Neuronal stem cell (in vitro differentiated cells): Measurements from ENCODE around the gene ABHD10.

ENCODE experiments used
- DNase-seq: peaks from one replicate; pipeline ENCODE4 v3.0.0-alpha.2; 2013; ENCODE audit warnings: low spot score
- H2AFZ ChIP-seq: one replicate; pipeline ENCODE4 v1.6.1; 2013; ENCODE audit warnings: mild to moderate bottlenecking, low read length, inconsistent platforms
- H2AK5ac ChIP-seq: 2 replicates; pipeline ENCODE4 v1.6.1; 2013; ENCODE audit warnings: low read depth, mild to moderate bottlenecking, inconsistent platforms, low read length, moderate library complexity, mixed read lengths
- H2BK120ac ChIP-seq: 2 replicates; pipeline ENCODE4 v1.6.1; 2013; ENCODE audit warnings: low read depth, mild to moderate bottlenecking, inconsistent platforms, low read length, moderate library complexity, mixed read lengths
- H2BK12ac ChIP-seq: one replicate; pipeline ENCODE4 v1.6.1; 2013; ENCODE audit warnings: low read length, inconsistent platforms
- H2BK15ac ChIP-seq: 2 replicates; pipeline ENCODE4 v1.6.1; 2013; ENCODE audit warnings: mild to moderate bottlenecking, low read length, inconsistent platforms, mixed read lengths
- H2BK5ac ChIP-seq: one replicate; pipeline ENCODE4 v1.6.1; 2013; ENCODE audit warnings: inconsistent platforms, mild to moderate bottlenecking, low read length, moderate library complexity
- H3K14ac ChIP-seq: one replicate; pipeline ENCODE4 v1.6.1; 2013; ENCODE audit warnings: low read length, inconsistent platforms
- H3K18ac ChIP-seq: 2 replicates; pipeline ENCODE4 v1.6.1; 2013; ENCODE audit warnings: low read length, inconsistent platforms
- H3K23ac ChIP-seq: 2 replicates; pipeline ENCODE4 v1.6.1; 2013; ENCODE audit warnings: low read depth, mild to moderate bottlenecking, mixed read lengths, low read length, inconsistent platforms; ENCODE audit not compliant: poor library complexity
- H3K27ac ChIP-seq: replicated peaks from 3 replicates; pipeline ENCODE4 v1.5.1; 2013; ENCODE audit warnings: low read length, inconsistent platforms
- H3K27me3 ChIP-seq, 3 experiments: 2 replicates each; pipeline ENCODE4 v1.6.1; 2013; ENCODE audit warnings: low read length in 3 of 3, mild to moderate bottlenecking in 2 of 3, inconsistent platforms in 1 of 3, low read depth in 1 of 3, mixed read lengths in 1 of 3, moderate library complexity in 1 of 3; ENCODE audit not compliant: control insufficient read depth in 3 of 3, insufficient read depth in 3 of 3
- H3K36me3 ChIP-seq, 2 donors: replicated peaks in 1 of 2; 2 replicates each; pipeline ENCODE4 v1.6.1; 2013; ENCODE audit warnings: low read length in 2 of 2; ENCODE audit not compliant: control insufficient read depth in 2 of 2, insufficient read depth in 2 of 2
- H3K4ac ChIP-seq: 2 replicates; pipeline ENCODE4 v1.6.1; 2013; ENCODE audit warnings: inconsistent platforms, mild to moderate bottlenecking, low read length, moderate library complexity
- H3K4me1 ChIP-seq, 2 donors: 1 replicate in 1 of 2; 2 replicates in 1 of 2; pipeline ENCODE4 v1.6.1; 2013; ENCODE audit warnings: low read length in 2 of 2, low read depth in 1 of 2; ENCODE audit not compliant: control insufficient read depth in 2 of 2, insufficient read depth in 1 of 2
- H3K4me2 ChIP-seq: one replicate; pipeline ENCODE4 v1.6.1; 2013; ENCODE audit warnings: mild to moderate bottlenecking, low read length, inconsistent platforms; ENCODE audit not compliant: insufficient read depth, poor library complexity, severe bottlenecking
- H3K4me3 ChIP-seq, 2 donors: 2 replicates each; pipeline ENCODE4 v1.5.1; 2013; ENCODE audit warnings: low read length in 2 of 2, mild to moderate bottlenecking in 2 of 2, inconsistent platforms in 1 of 2, moderate library complexity in 1 of 2
- H3K79me1 ChIP-seq: one replicate; pipeline ENCODE4 v1.6.1; 2013; ENCODE audit warnings: low read depth, mild to moderate bottlenecking, inconsistent platforms, low read length, moderate library complexity
- H3K9ac ChIP-seq: one replicate; pipeline ENCODE4 v1.6.1; 2013; ENCODE audit warnings: mild to moderate bottlenecking, low read depth, low read length, inconsistent platforms; ENCODE audit not compliant: poor library complexity
- H3K9me3 ChIP-seq, 2 donors: replicated peaks in 1 of 2; 2 replicates each; pipeline versions ENCODE3 to v1.6.1; 2013; ENCODE audit warnings: low read length in 2 of 2, mild to moderate bottlenecking in 2 of 2, inconsistent platforms in 1 of 2, low read depth in 1 of 2, mixed read lengths in 1 of 2, moderate library complexity in 1 of 2; ENCODE audit not compliant: control insufficient read depth in 2 of 2, insufficient read depth in 1 of 2
- H4K8ac ChIP-seq: one replicate; pipeline ENCODE4 v1.6.1; 2013; ENCODE audit warnings: low read depth, mild to moderate bottlenecking, inconsistent platforms, low read length, moderate library complexity
- H4K91ac ChIP-seq: one replicate; pipeline ENCODE4 v1.6.1; 2013; ENCODE audit warnings: low read length, low read depth, mild to moderate bottlenecking, inconsistent platforms; ENCODE audit not compliant: poor library complexity
- WGBS, 2 donors: extraction: QIAGEN DNeasy Blood & Tissue Kit; methylation state at CpG; one replicate each; pipeline ENCODE4 v1.1.7; 2013; ENCODE audit warnings: missing lambda C conversion rate in 2 of 2, mixed read lengths in 1 of 2; ENCODE audit not compliant: insufficient read length in 2 of 2, insufficient replicate concordance in 1 of 2; ENCODE audit errors: extremely low coverage in 2 of 2; 5-methylcytosine and 5-hydroxymethylcytosine counted together

The ABHD10 gene

GRCh38 chr3:112018712-112019111 lies 39.9 kb downstream of the ABHD10 start:
- no peak overlapping the region for H4K91ac ChIP-seq
- H3K4me3 ChIP-seq = no peak overlapping the region
- H3K18ac ChIP-seq = no peak overlapping the region
- H2BK12ac ChIP-seq = no peak overlapping the region
- WGBS, 2 donors = no CpG with 5 or more reads among the region's 4 CpGs
- H3K4me1 ChIP-seq = peaks cover 2 to 5% of the 10 kb centered on the region in 2 donors
- no peak overlapping the region for H2BK15ac ChIP-seq
- no peak for DNase-seq
- no peak overlapping the region for H3K9ac ChIP-seq
- H3K4ac ChIP-seq = no peak overlapping the region
- no peaks in the 10 kb centered on the region for H3K27me3 ChIP-seq
- no peak overlapping the region for H3K23ac ChIP-seq
- H3K14ac ChIP-seq = no peak overlapping the region
- H3K9me3 ChIP-seq = no peaks in the 10 kb centered on the region
- no peak overlapping the region for H2BK5ac ChIP-seq
- H2BK120ac ChIP-seq = no peak overlapping the region
- no peak overlapping the region for H4K8ac ChIP-seq
- H3K79me1 ChIP-seq = no peaks in the 10 kb centered on the region
- no peak overlapping the region for H2AFZ ChIP-seq
- H3K36me3 ChIP-seq = peaks cover 5 to 12% of the 10 kb centered on the region in 2 donors
- H3K27ac ChIP-seq = no peak overlapping the region
- H3K4me2 ChIP-seq = no peak overlapping the region
- H2AK5ac ChIP-seq = no peak overlapping the region

GRCh38 chr3:112019716-112020115 lies 40.9 kb downstream of the ABHD10 start:
- H3K4me1 ChIP-seq = peaks cover 2 to 5% of the 10 kb centered on the region in 2 donors
- H3K9me3 ChIP-seq = no peaks in the 10 kb centered on the region
- no peak overlapping the region for H3K27ac ChIP-seq
- H2BK12ac ChIP-seq = no peak overlapping the region
- H3K23ac ChIP-seq = no peak overlapping the region
- H4K8ac ChIP-seq = no peak overlapping the region
- peaks cover 1 to 2% of the 10 kb centered on the region in 2 donors for H3K36me3 ChIP-seq
- no peak overlapping the region for H2AK5ac ChIP-seq
- H3K27me3 ChIP-seq = no peaks in the 10 kb centered on the region
- no peak for DNase-seq
- no peak overlapping the region for H3K4me3 ChIP-seq
- H2AFZ ChIP-seq = no peak overlapping the region
- no peak overlapping the region for H3K4me2 ChIP-seq
- no peaks in the 10 kb centered on the region for H3K79me1 ChIP-seq
- no peak overlapping the region for H2BK5ac ChIP-seq
- no CpG with 5 or more reads among the region's 1 CpG for WGBS, 2 donors
- no peak overlapping the region for H3K14ac ChIP-seq
- no peak overlapping the region for H4K91ac ChIP-seq
- H2BK120ac ChIP-seq = no peak overlapping the region
- H3K18ac ChIP-seq = no peak overlapping the region
- H2BK15ac ChIP-seq = no peak overlapping the region
- H3K4ac ChIP-seq = no peak overlapping the region
- H3K9ac ChIP-seq = no peak overlapping the region

- no CpG with 5 or more reads among the region's 1 CpG for WGBS, 2 donors
- no peak overlapping the region for H3K9ac ChIP-seq
Observed at GRCh38 chr3:112020674-112021085, 41.9 kb downstream of the ABHD10 start.

GRCh38 chr3:112027142-112027541 lies 48.3 kb downstream of the ABHD10 start:
- no CpG with 5 or more reads among the region's 4 CpGs for WGBS, 2 donors
- no peaks in the 10 kb centered on the region for H3K27me3 ChIP-seq

More at GRCh38 chr3:112020674-112021085, 41.9 kb downstream of the ABHD10 start:
- Histone ChIP-seq H3K9me3 (no peaks in the 10 kb centered on the region), H3K27me3 (no peaks in the 10 kb centered on the region), H2AFZ (no peak overlapping the region), H3K79me1 (no peaks in the 10 kb centered on the region), H2BK12ac (no peak overlapping the region), H4K8ac (no peak overlapping the region), H3K27ac (no peak overlapping the region), H3K4me2 (no peak overlapping the region), H3K4me1 (peaks cover 2 to 5% of the 10 kb centered on the region in 2 donors), H3K36me3 (no peaks in the 10 kb centered on the region), H3K14ac (no peak overlapping the region), H2BK5ac (no peak overlapping the region), H3K23ac (no peak overlapping the region), H2BK120ac (no peak overlapping the region), H3K4ac (no peak overlapping the region), H3K4me3 (no peak overlapping the region), H2BK15ac (no peak overlapping the region), H2AK5ac (no peak overlapping the region), H3K18ac (no peak overlapping the region), H4K91ac (no peak overlapping the region)
- peak; percentile 40 for DNase-seq

More at GRCh38 chr3:112027142-112027541, 48.3 kb downstream of the ABHD10 start:
- Histone ChIP-seq H3K4ac (no peak overlapping the region), H3K36me3 (no peaks in the 10 kb centered on the region), H3K79me1 (no peaks in the 10 kb centered on the region), H3K18ac (no peak overlapping the region), H2BK15ac (no peak overlapping the region), H2BK5ac (no peak overlapping the region), H3K9ac (no peak overlapping the region), H2AFZ (no peak overlapping the region), H2BK12ac (no peak overlapping the region), H3K27ac (no peak overlapping the region), H2AK5ac (no peak overlapping the region), H3K4me2 (no peak overlapping the region), H3K23ac (no peak overlapping the region), H4K8ac (no peak overlapping the region), H3K4me3 (no peak overlapping the region), H3K4me1 (no peaks in the 10 kb centered on the region), H2BK120ac (no peak overlapping the region), H4K91ac (no peak overlapping the region), H3K9me3 (peaks cover under 1 to 2% of the 10 kb centered on the region in 2 donors), H3K14ac (no peak overlapping the region)
- no peak for DNase-seq
